Measurements from ENCODE around the gene RNASE12. TPM values are rescaled to one million over a fixed set of nuclear protein-coding genes. Genes with fewer than 3 reads are reported as not detected.
"Not testable (repeated sequence)": the region's sequence is repeated elsewhere in the genome, so short reads cannot be mapped to it uniquely, and the experiment has no call there.

The RNASE12 gene
- total RNA-seq, 1 donor from 2014 or later: not detected

DNA sequence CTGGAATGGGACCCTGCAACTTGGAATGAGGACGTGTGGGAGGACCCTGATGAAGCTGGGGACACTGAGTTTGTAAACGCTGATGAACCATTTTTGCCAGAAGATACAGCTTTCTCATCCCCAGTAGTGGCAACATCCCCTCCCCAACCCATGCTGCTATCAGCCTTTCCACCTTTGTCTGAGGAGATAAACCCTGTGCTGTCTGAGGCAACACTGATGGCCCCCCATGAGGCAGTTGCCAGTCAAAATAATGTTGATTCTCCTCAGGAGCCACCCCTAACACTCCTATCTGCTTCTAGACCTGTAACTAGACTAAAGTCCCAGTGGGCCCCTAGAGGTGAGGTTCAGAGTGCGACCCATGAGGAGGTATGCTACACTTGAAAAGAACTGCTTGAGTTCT lies 22.8 kb downstream of the RNASE12 start:
- intact Hi-C loops (cut with DNase I): no loop called here
- H3K27ac ChIP-seq: no peak overlapping the region
- no peak for DNase-seq
- H3K9me3 ChIP-seq: peaks cover 7% of the 10 kb centered on the region
- no peak overlapping the region for H3K4me3 ChIP-seq
- TF ChIP-seq, protein P1, sequence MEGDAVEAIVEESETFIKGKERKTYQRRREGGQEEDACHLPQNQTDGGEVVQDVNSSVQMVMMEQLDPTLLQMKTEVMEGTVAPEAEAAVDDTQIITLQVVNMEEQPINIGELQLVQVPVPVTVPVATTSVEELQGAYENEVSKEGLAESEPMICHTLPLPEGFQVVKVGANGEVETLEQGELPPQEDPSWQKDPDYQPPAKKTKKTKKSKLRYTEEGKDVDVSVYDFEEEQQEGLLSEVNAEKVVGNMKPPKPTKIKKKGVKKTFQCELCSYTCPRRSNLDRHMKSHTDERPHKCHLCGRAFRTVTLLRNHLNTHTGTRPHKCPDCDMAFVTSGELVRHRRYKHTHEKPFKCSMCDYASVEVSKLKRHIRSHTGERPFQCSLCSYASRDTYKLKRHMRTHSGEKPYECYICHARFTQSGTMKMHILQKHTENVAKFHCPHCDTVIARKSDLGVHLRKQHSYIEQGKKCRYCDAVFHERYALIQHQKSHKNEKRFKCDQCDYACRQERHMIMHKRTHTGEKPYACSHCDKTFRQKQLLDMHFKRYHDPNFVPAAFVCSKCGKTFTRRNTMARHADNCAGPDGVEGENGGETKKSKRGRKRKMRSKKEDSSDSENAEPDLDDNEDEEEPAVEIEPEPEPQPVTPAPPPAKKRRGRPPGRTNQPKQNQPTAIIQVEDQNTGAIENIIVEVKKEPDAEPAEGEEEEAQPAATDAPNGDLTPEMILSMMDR (IDR thresholded peaks at IDR 0.05): no peak
- no peak for ATAC-seq
- H3K27me3 ChIP-seq: no peaks in the 10 kb centered on the region
- H3K36me3 ChIP-seq: no peaks in the 10 kb centered on the region
- H3K4me1 ChIP-seq: no peaks in the 10 kb centered on the region

DNA sequence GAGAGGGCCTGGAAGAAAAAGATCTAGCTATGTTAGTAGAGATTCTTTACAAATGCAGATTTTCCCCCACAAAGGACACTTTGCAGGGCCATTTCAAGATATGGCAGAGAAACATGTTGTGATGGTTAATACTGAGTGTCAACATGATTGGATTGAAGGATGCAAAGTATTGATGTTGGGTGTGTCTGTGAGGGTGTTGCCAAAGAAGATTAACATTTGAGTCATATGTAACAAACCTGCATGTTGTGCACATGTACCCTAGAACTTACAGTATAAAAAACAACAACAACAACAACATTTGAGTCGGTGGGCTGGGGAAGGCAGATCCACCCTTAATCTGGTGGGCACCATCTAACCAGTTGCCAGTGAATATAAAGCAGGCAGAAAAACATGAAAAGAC lies 24.0 kb downstream of the RNASE12 start:
- H3K9me3 ChIP-seq; H3K27ac ChIP-seq; H3K4me1 ChIP-seq; H3K36me3 ChIP-seq; H3K27me3 ChIP-seq; intact Hi-C loops (cut with DNase I); DNase-seq; H3K4me3 ChIP-seq; ATAC-seq: not testable (repeated sequence)

DNA sequence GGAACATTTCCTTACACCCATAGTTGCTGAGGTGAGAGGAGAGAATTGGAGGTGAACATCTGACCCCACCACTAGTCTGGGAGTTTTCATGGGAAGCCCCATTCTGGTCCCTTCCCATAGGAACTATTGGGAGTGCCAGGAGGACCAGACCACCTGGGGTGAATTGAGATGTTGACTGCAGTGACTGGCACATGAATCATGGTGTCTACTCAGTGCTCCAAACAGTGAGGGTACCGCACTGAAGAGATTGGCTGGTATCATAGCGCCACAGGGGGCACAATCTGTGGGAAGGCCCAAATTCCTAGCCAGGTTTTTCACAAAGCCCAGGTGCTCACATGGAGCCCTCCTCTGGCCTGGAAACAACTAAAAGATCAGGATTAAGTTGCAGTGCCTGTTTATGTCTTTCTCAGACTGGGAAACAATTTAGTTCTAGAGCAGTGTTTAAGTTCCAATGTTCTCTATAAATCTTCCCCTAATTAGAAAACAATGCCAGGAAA lies 26.6 kb downstream of the RNASE12 start:
- TF ChIP-seq, protein P1 (IDR thresholded peaks at IDR 0.05): no peak
- DNase-seq: no peak
- no peak for ATAC-seq
- no peak overlapping the region for H3K4me3 ChIP-seq
- no peaks in the 10 kb centered on the region for H3K27me3 ChIP-seq
- intact Hi-C loops (cut with DNase I): no loop called here
- no peaks in the 10 kb centered on the region for H3K36me3 ChIP-seq
- H3K4me1 ChIP-seq: no peaks in the 10 kb centered on the region
- no peak overlapping the region for H3K27ac ChIP-seq
- H3K9me3 ChIP-seq: peaks cover 7% of the 10 kb centered on the region

DNA sequence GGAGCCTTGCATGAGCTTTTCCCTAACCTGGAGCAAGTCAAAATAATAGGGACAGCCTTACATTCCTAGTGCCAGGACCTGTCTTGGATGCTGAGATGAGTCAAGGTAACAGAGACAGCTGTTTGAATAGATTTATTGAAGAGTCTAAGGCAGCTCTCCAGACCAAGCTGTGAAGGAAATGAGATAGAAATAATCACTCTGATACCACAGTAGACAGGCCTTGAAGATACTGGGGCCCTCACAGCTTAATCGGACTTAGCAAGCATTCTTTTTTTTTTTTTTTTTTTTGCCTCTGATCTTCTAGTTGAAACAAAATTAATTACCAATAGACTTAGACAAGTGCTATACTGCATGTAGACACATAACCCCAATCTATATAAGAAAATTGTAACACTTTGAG lies 27.2 kb downstream of the RNASE12 start:
- no peak overlapping the region for H3K4me3 ChIP-seq
- H3K36me3 ChIP-seq: no peaks in the 10 kb centered on the region
- H3K9me3 ChIP-seq: peaks cover 2% of the 10 kb centered on the region
- H3K27ac ChIP-seq: no peak overlapping the region
- no peaks in the 10 kb centered on the region for H3K4me1 ChIP-seq
- intact Hi-C loops (cut with DNase I): no loop called here
- no peaks in the 10 kb centered on the region for H3K27me3 ChIP-seq
- ATAC-seq: no peak
- no peak for DNase-seq
- TF ChIP-seq, protein P1 (IDR thresholded peaks at IDR 0.05): no peak

DNA sequence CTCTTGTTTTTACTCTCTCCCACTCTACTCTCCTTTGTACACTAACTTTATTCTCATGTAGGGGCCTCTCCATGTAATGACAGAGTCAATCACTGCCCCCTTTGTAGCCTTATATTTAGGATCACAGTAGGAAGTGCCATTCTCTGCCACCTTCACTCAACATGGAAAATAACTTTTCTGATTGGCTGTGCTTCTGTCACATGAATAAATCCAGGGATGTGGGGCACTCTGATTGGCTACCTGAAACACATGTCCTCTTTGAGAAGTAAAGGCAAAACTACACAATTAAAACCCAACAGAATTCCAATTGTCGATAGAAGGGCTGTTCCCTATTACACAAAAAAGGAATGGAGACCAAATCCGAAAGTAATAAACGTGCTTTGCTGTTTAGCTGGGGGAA lies 30.2 kb downstream of the RNASE12 start, which contains the start of gene RNASE9:
Gene RNASE9 (minus strand): TSS at position 87 of the 400 bp plus-strand sequence.
- intact Hi-C loops (cut with DNase I): no loop called here
- H3K4me3 ChIP-seq: no peak within 1 kb of the TSS
- no peak within 1 kb of the TSS for H3K27ac ChIP-seq
- DNase-seq: no peak
- peaks cover 12% of the 10 kb centered on the region for H3K4me1 ChIP-seq
- TF ChIP-seq, protein P1 (IDR thresholded peaks at IDR 0.05): no peak
- H3K36me3 ChIP-seq: no peaks in the 10 kb centered on the region
- ATAC-seq: no peak
- no peaks in the 10 kb centered on the region for H3K9me3 ChIP-seq
- H3K27me3 ChIP-seq: no peaks in the 10 kb centered on the region

DNA sequence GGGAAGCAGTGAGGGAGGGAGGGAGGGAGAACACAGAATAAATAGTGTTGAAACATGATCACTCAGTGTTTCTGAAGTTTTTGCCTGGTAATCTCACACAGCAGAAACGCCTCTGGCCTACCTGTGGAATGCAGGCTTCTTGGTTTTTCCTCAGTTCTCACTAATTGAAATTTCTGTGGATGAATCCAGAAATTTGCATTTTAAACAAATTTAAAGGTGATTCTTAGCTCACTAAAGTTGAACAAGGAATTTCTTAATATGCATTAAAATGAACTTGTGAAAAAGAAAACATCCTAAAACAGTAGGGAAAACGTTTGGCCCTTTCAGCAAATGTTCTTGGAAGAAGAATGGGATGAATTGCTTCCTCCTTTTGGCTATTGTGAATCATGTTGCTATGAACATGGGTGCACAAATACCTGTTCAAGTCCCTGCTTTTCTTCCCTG lies 31.7 kb downstream of the RNASE12 start:
- intact Hi-C loops (cut with DNase I): no loop called here
- no peak overlapping the region for H3K27ac ChIP-seq

More for the DNA sequence above, 31.7 kb downstream of the RNASE12 start:
- TF ChIP-seq, protein P1 (IDR thresholded peaks at IDR 0.05): no peak
- Histone ChIP-seq H3K4me1 (peaks cover 12% of the 10 kb centered on the region), H3K27me3 (peaks cover 5% of the 10 kb centered on the region), H3K9me3 (no peaks in the 10 kb centered on the region), H3K4me3 (no peak overlapping the region), H3K36me3 (no peaks in the 10 kb centered on the region)
- ATAC-seq (no peak), DNase-seq (no peak)

Measured in upper lobe of right lung (tissue), 1 donor.